Measurements from ENCODE around the gene QPCTL. TPM values are rescaled to one million over a fixed set of nuclear protein-coding genes. Genes with fewer than 3 reads are reported as not detected.

The QPCTL gene
- total and polyA plus RNA-seq, 9 of the 15 experiments (the other 6 are each of a cell fraction or from before 2014, with no cell fraction given) = 0.99 to 31.3 (median 12.7) TPM

GRCh38 chr19:45650722-45651121, 41.7 kb upstream of the QPCTL start:
- peak; percentile 44; the same call in 1 of the 2 replicates for TF ChIP-seq VEZF1 (CRISPR knock-in tag; IDR thresholded peaks at IDR 0.05)
- no peak for TF ChIP-seq ZNF511 (CRISPR knock-in tag; IDR thresholded peaks at IDR 0.05)
- no peak for TF ChIP-seq CEBPZ (IDR thresholded peaks at IDR 0.05; ENCODE audit: borderline replicate concordance, low read depth, low read length)
- peak; percentile 5 for TF ChIP-seq RBM25 (IDR thresholded peaks at IDR 0.05; ENCODE audit: low read depth, low read length, severe bottlenecking)
- peak; percentile 61 for TF ChIP-seq PRDM10 (IDR thresholded peaks at IDR 0.05; ENCODE audit: partially characterized antibody)
- TF ChIP-seq DPF2 (IDR thresholded peaks at IDR 0.05) = 0 out of 2 replicates have a peak, but pooled peaks have one; percentile 15
- no peak for TF ChIP-seq ATF1 (CRISPR knock-in tag; IDR thresholded peaks at IDR 0.05)
- peak; percentile 14; the same call in 1 of the 2 replicates for TF ChIP-seq ATF1 (tag; IDR thresholded peaks at IDR 0.05)
- no peaks in the 10 kb centered on the region for H3K79me2 ChIP-seq (ENCODE audit: control insufficient read depth, insufficient read depth, low read length)
- no peaks in the 10 kb centered on the region for H3K9me1 ChIP-seq (ENCODE audit: control insufficient read depth, insufficient read depth, low read length)
- H2AFZ ChIP-seq (ENCODE audit: low read depth, low read length) = 0 out of 2 replicates have a peak overlapping the region, but pooled peaks have one; percentile 7
- H3K27ac ChIP-seq (ENCODE audit: extremely low read depth, low read depth, low read length) = no peak overlapping the region
- intact Hi-C loops (cut with micrococcal nuclease) (no loop called here), in situ Hi-C loops (cut with MboI) (no loop called here)
- H3K36me3 ChIP-seq (ENCODE audit: control insufficient read depth, insufficient read depth, low read length) = no peaks in the 10 kb centered on the region
- no peak for ATAC-seq
- no peak overlapping the region for H3K9ac ChIP-seq (ENCODE audit: insufficient read depth in 1 of 2, low read depth in 2 of 2, low read length in 2 of 2)
- 15% methylated on average over 3 of the region's 3 CpGs for WGBS (ENCODE audit: insufficient coverage, low coverage, missing lambda C conversion rate)
- peak in 2 of 4 experiments; percentile 17 to 46 for DNase-seq (ENCODE audit: extremely low read depth in 1 of 4, low spot score in 3 of 4)
- no peak overlapping the region for H3K4me3 ChIP-seq
- H3K4me2 ChIP-seq (ENCODE audit: insufficient read depth, low read length) = no peak overlapping the region
- POLR2A ChIA-PET = interaction anchor here (0.6 to 2.1 kb wide), 2 partner anchors 15 to 19 kb away, joined by 3 to 6 read pairs; no protein-coding TSS in a partner anchor
- CTCF ChIA-PET (ENCODE audit: low intra/inter-chr PET ratio) = no interaction called here
- H4K20me1 ChIP-seq (replicated peaks; ENCODE audit: control insufficient read depth, insufficient read depth, low read length) = no peaks in the 10 kb centered on the region
- FAIRE-seq = no peak
- H3K27me3 ChIP-seq (ENCODE audit: control insufficient read depth in 2 of 2, insufficient read depth in 2 of 2, low read length in 2 of 2) = no peaks in the 10 kb centered on the region
- no peaks in the 10 kb centered on the region for H3K9me3 ChIP-seq (replicated peaks; ENCODE audit: control insufficient read depth, insufficient read depth, low read depth, low read length)
- no TSS peak for BruUV-seq (replicated peaks)
- peaks cover 7 to 8% of the 10 kb centered on the region in 2 experiments; a peak in 3 of 5 replicates for H3K4me1 ChIP-seq (replicated peaks in 1 of 2; ENCODE audit: control insufficient read depth in 2 of 2, insufficient read depth in 2 of 2, low read length in 2 of 2)

All from K562 (cell line).